K562 (cell line): ENCODE data around the gene OSBP2. TPM values are rescaled to one million over a fixed set of nuclear protein-coding genes. Genes with fewer than 3 reads are reported as not detected.

Experiments used
- ATAC-seq: fragments of 200-7000 bp; cut with Tn5 transposase; 3 replicates; pipeline ENCODE4 v1.9.1; 2020; ENCODE audit warnings: moderate library complexity
- BruUV-seq: library from RNA; stranded (reverse); fragments of 400-500 nt; replicated peaks from 2 replicates; lab custom pipeline; 2021; lab: Mats Ljungman, UMichigan
- CTCF ChIA-PET: fragments of 300-600 bp; formaldehyde crosslinking; extraction: SDS; loops from one replicate; lab custom pipeline; 2021; ENCODE audit warnings: low intra/inter-chr PET ratio; lab: Yijun Ruan, JAX
- POLR2A ChIA-PET: fragments of 300-600, 350-650 bp; sonication (Branson Sonifier 250); formaldehyde crosslinking; extraction: SDS; loops from one replicate; lab custom pipeline; 2021; ENCODE audit warnings: antibody characterized with exemption, inconsistent platforms; lab: Yijun Ruan, JAX
- DNase-seq, 4 experiments: peaks; one replicate each; pipeline versions ENCODE4 v3.0.0 to v3.0.0-alpha.2; 2011 to 2018; ENCODE audit warnings: low spot score in 3 of 4, mixed read lengths in 3 of 4; ENCODE audit errors: extremely low read depth in 1 of 4
- FAIRE-seq: peaks from 2 replicates; lab custom pipeline; 2011; peaks lifted over from hg19 to GRCh38; lab: Jason Lieb, UNC
- H2AFZ ChIP-seq: 2 replicates; pipeline ENCODE4 v1.6.0; 2011; ENCODE audit warnings: low read depth, low read length, control low read depth, inconsistent platforms
- H3K27ac ChIP-seq: fragments of 200-600 bp; 3 replicates; pipeline ENCODE4 v1.8.0; 2011; ENCODE audit warnings: low read depth, mild to moderate bottlenecking, control low read depth, inconsistent platforms, low read length, moderate library complexity, mixed read lengths; ENCODE audit errors: extremely low read depth
- H3K27me3 ChIP-seq, 2 experiments: fragments of 300-600 bp in 1 of 2; 2 replicates in 1 of 2; 3 replicates in 1 of 2; pipeline versions ENCODE4 v1.6.0 to v1.8.0; 2011; ENCODE audit warnings: inconsistent platforms in 2 of 2, low read length in 2 of 2, mild to moderate bottlenecking in 1 of 2, mixed read lengths in 1 of 2, moderate library complexity in 1 of 2; ENCODE audit not compliant: control insufficient read depth in 2 of 2, insufficient read depth in 2 of 2
- H3K36me3 ChIP-seq: fragments of 300-600 bp; 3 replicates; pipeline ENCODE4 v1.8.0; 2011; ENCODE audit warnings: mild to moderate bottlenecking, low read length, inconsistent platforms; ENCODE audit not compliant: control insufficient read depth, insufficient read depth
- H3K4me1 ChIP-seq, 2 experiments: fragments of 200-600 bp in 1 of 2; replicated peaks in 1 of 2; 2 replicates in 1 of 2; 3 replicates in 1 of 2; pipeline versions ENCODE4 v1.5.1 to v1.8.0; 2011; ENCODE audit warnings: inconsistent platforms in 2 of 2, low read length in 2 of 2, mild to moderate bottlenecking in 1 of 2, mixed read lengths in 1 of 2, moderate library complexity in 1 of 2; ENCODE audit not compliant: control insufficient read depth in 2 of 2, insufficient read depth in 2 of 2
- H3K4me2 ChIP-seq: 2 replicates; pipeline ENCODE4 v1.6.1; 2011; ENCODE audit warnings: low read length, control low read depth, inconsistent platforms, mixed read lengths; ENCODE audit not compliant: insufficient read depth
- H3K4me3 ChIP-seq: fragments of 200-600 bp; sonication (generic), shearing (Covaris generic); 2 replicates; pipeline ENCODE4 v1.5.1; 2016; ENCODE audit warnings: control low read depth, inconsistent platforms
- H3K79me2 ChIP-seq: fragments of 200-600 bp; 3 replicates; pipeline ENCODE4 v1.8.0; 2011; ENCODE audit warnings: low read length, inconsistent platforms; ENCODE audit not compliant: control insufficient read depth, insufficient read depth
- H3K9ac ChIP-seq, 2 experiments: 2 replicates each; pipeline versions ENCODE4 v1.6.0 to v1.6.1; 2011; ENCODE audit warnings: low read depth in 2 of 2, low read length in 2 of 2, control low read depth in 1 of 2, inconsistent platforms in 1 of 2, mild to moderate bottlenecking in 1 of 2, mixed read lengths in 1 of 2; ENCODE audit not compliant: insufficient read depth in 1 of 2
- H3K9me1 ChIP-seq: one replicate; pipeline ENCODE4 v1.6.0; 2011; ENCODE audit warnings: inconsistent platforms, mild to moderate bottlenecking, low read length, moderate library complexity; ENCODE audit not compliant: control insufficient read depth, insufficient read depth
- H3K9me3 ChIP-seq: replicated peaks from 2 replicates; pipeline ENCODE4 v1.5.1; 2011; ENCODE audit warnings: low read depth, low read length, inconsistent platforms; ENCODE audit not compliant: control insufficient read depth, insufficient read depth
- H4K20me1 ChIP-seq: replicated peaks from 2 replicates; pipeline ENCODE4 v1.6.1; 2011; ENCODE audit warnings: low read length, inconsistent platforms, mixed read lengths; ENCODE audit not compliant: control insufficient read depth, insufficient read depth
- CEBPB ChIP-seq: fragments of 450-650 bp; IDR thresholded peaks from 2 replicates; pipeline ENCODE4 v1.6.1; 2016; ENCODE audit warnings: missing genetic modification characterization, missing compliant biosample characterization
- ERF ChIP-seq: fragments of 450-650 bp; formaldehyde crosslinking; IDR thresholded peaks from 2 replicates; pipeline ENCODE4 v1.4.0; 2020; ENCODE audit warnings: mild to moderate bottlenecking, mixed read lengths
- ETV6 ChIP-seq, 3 experiments: fragments of 150-350 bp in 1 of 3; sonication (generic) in 1 of 3; formaldehyde crosslinking in 1 of 3; IDR thresholded peaks; 2 replicates each; pipeline versions ENCODE4 v1.6.1 to v1.8.0; 2014 to 2022; ENCODE audit warnings: borderline replicate concordance in 2 of 3, low read depth in 2 of 3, antibody characterized with exemption in 1 of 3, low read length in 1 of 3, mild to moderate bottlenecking in 1 of 3, missing genetic modification reagents in 1 of 3
- GATAD2A ChIP-seq: fragments of 450-650 bp; IDR thresholded peaks from 2 replicates; pipeline ENCODE4 v1.6.1; 2017
- PTBP1 ChIP-seq: fragments of 200-400 bp; formaldehyde crosslinking; IDR thresholded peaks from 2 replicates; pipeline ENCODE4 v1.6.1; 2017; ENCODE audit warnings: low read depth, low read length
- SMARCA4 ChIP-seq: fragments of 450-650 bp; IDR thresholded peaks from 2 replicates; pipeline ENCODE4 v1.6.1; 2016
- ZNF174 ChIP-seq: fragments of 250-450 bp; sonication (Bioruptor Pico); IDR thresholded peaks from 2 replicates; pipeline ENCODE4 v1.4.0; 2020; ENCODE audit warnings: mild to moderate bottlenecking
- WGBS: fragments of 100-300 bp; shearing (Covaris generic); methylation state at CpG from one replicate; pipeline ENCODE4 v1.1.6; 2016; ENCODE audit warnings: low coverage, mixed read lengths; ENCODE audit not compliant: insufficient coverage; ENCODE audit errors: missing lambda C conversion rate; 5-methylcytosine and 5-hydroxymethylcytosine counted together
- in situ Hi-C: fragments of 300-500 bp; cut with MboI; formaldehyde crosslinking; loops from 4 replicates; pipeline ENCODE4 v1.15.0; 2018; ENCODE audit warnings: inconsistent platforms, mixed read lengths
- intact Hi-C: fragments of 100-400 bp; cut with micrococcal nuclease; formaldehyde crosslinking; loops from 2 replicates; pipeline ENCODE4 v1.14.2; 2022
- polyA plus RNA-seq, 8 experiments: library from polyadenylated mRNA; depleted of rRNA in 4 of 8; stranded (reverse) in 5 of 8; unstranded in 3 of 8; fragments of >200 nt; fragmentation: Nextera tagmentation in 2 of 8; fragmentation: Illumina TruSeq in 1 of 8; extraction: Ambion mirVana in 2 of 8; extraction: Trizol in 1 of 8; gene quantifications; 2 replicates each; pipeline versions ENCODE4 v1.2.1 to v1.2.3, GENCODE V29; 2011 to 2014; ENCODE audit warnings: inconsistent platforms in 1 of 8, missing spikeins in 1 of 8
- total RNA-seq, 7 experiments: library from RNA; depleted of rRNA in 6 of 7; stranded (reverse); fragments of >200 nt in 6 of 7; fragmentation: Illumina TruSeq in 2 of 7; extraction: Trizol in 2 of 7; gene quantifications; 2 replicates each; pipeline versions ENCODE4 v1.2.1 to v1.2.3, GENCODE V29; 2011 to 2021; ENCODE audit warnings: low replicate concordance in 1 of 7

OSBP2 gene
- total and polyA plus RNA-seq, 9 of the 15 experiments (the other 6 are each of a cell fraction or from before 2014, with no cell fraction given): 0.52 to 29.5 (median 21.6) TPM

DNA sequence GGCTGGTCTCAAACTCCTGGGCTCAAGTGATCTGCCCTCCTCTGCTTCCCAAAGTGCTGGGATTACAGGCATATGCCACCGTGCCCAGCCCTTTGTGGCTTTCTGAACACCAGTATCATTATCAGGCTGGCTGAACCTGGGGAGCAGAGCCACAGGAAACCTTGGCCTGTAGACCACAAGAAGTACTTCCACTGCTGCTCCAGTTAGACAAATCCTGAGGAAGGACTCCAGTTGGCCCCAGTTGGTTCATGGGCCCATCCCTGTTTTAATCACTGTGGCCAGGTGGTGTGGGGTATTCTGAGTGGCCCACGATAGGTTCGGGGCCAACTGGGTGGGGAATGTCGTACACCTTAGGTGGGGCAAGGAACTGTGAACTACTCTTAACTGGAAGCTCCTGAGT is 21.5 kb upstream of the OSBP2 start:
- in situ Hi-C loops: no loop called here
- CTCF ChIA-PET: no interaction called here
- Histone ChIP-seq H3K9me3 (no peaks in the 10 kb centered on the region), H3K27me3 (no peaks in the 10 kb centered on the region), H3K9ac (no peak overlapping the region; a peak in 1 of 4 replicates), H3K4me2 (no peak overlapping the region), H3K79me2 (no peaks in the 10 kb centered on the region), H3K9me1 (no peaks in the 10 kb centered on the region), H4K20me1 (no peaks in the 10 kb centered on the region), H3K27ac (no peak overlapping the region), H3K4me3 (no peak overlapping the region), H2AFZ (no peak overlapping the region), H3K36me3 (no peaks in the 10 kb centered on the region), H3K4me1 (peaks cover 17 to 19% of the 10 kb centered on the region in 2 experiments; a peak in 4 of 5 replicates)
- no peak for FAIRE-seq
- WGBS: 43% methylated on average over 4 of the region's 4 CpGs
- no TSS peak for BruUV-seq
- ATAC-seq: no peak
- intact Hi-C loops: no loop called here
- POLR2A ChIA-PET: interaction anchor here (1.6 kb wide), 1 partner anchor 12 kb away, joined by 4 read pairs; no protein-coding TSS in a partner anchor
- TF ChIP-seq ZNF174 (CRISPR knock-in tag) (no peak), CEBPB (tag) (no peak), SMARCA4 (no peak), GATAD2A (no peak), ERF (CRISPR knock-in tag) (no peak), PTBP1 (no peak), ETV6 (IDR thresholded peaks at IDR 0.05; ENCODE audit: borderline replicate concordance in 1 of 2, low read depth in 2 of 2, low read length in 1 of 2) (no peak), ETV6 (CRISPR knock-in tag; IDR thresholded peaks at IDR 0.05; ENCODE audit: borderline replicate concordance) (no peak)
- no peak for DNase-seq
